HG03097 (cell line): Measurements from ENCODE around the gene RBM20.

Experiments
- ATAC-seq: cut with Tn5 transposase; IDR thresholded peaks from one replicate; pipeline ENCODE4 v1.9.1; 2021; ENCODE audit not compliant: unreplicated experiment, low FRiP score

Gene RBM20

DNA sequence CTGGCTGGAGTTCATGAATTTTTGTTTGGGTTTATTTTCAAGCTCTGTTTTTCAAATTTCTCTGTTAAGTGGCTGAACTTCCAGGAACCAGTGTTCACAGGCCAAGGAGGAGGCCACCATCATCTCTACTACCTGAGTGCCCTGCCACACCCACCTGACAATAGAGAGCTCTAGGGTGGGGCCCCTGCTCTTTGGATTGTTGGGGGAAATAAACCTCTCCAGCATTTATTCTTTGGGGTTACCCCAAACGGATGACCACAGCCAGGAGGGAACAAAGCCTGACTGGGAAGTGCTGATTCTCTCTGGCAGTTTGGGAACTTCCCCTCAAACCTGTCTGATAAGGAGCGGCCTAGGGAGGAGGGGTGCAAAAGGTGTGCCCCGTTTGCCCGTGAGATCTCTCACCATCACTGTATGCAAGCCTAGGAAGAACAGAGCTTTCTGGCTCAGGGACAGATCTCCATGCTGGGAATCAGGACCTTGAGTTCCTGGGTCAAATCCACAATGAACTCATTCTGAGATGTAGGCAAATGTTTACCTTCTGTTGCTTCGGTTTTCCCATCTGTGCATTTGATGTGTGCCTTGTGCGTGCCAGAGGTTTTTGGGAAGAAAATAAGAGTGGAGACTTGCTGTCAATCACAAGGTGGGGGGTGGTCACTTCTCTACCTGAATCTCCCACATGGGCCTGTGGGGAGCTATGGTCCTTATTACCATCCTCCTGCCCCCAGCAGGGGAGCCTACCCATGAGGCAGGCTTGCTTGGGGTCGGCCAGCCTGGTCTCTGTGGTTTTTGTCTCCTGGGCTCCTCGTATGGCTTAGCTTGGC is 199.9 kb downstream of the RBM20 start:
- ATAC-seq = no peak

DNA sequence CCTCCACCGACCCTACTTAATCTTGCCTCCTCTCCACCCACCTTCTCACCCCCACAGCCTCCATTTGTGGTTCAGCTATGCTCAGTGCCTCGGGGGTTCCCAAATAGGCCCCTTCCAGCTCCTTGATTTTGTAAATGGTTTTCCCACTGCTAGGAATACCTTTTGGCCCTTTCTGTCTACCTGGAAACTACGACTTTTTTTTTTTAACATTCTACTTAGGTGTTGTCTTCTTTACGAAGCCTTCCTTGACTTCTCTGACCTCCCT is 200.4 kb downstream of the RBM20 start:
- ATAC-seq = no peak

DNA sequence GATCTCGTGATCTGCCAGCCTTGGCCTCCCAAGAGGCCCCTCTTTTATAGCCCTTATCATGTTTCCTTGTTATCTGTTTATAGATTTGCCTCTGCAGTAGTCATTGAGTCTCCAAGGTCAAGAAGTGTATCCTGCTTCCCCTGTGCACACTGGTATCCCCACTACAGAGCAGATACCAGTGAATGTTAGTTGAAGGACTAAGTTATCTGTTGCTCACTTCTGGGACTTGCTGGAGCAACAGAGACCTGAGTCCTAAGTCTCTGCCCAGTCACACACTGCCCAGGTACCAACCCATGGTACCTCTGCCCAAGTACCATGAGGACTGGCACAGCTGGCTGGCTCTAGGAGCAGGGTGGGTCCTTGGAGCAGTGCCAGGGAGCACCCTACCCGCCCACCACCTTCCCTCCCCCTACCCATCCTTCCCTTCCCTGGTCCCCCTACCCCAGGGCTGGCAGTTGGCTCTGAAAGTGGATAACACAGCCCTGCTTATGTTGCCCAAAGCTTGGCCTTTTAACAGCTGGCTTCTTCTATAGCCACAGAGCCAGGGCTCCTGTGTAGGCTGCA is 201.1 kb downstream of the RBM20 start:
- no peak for ATAC-seq

DNA sequence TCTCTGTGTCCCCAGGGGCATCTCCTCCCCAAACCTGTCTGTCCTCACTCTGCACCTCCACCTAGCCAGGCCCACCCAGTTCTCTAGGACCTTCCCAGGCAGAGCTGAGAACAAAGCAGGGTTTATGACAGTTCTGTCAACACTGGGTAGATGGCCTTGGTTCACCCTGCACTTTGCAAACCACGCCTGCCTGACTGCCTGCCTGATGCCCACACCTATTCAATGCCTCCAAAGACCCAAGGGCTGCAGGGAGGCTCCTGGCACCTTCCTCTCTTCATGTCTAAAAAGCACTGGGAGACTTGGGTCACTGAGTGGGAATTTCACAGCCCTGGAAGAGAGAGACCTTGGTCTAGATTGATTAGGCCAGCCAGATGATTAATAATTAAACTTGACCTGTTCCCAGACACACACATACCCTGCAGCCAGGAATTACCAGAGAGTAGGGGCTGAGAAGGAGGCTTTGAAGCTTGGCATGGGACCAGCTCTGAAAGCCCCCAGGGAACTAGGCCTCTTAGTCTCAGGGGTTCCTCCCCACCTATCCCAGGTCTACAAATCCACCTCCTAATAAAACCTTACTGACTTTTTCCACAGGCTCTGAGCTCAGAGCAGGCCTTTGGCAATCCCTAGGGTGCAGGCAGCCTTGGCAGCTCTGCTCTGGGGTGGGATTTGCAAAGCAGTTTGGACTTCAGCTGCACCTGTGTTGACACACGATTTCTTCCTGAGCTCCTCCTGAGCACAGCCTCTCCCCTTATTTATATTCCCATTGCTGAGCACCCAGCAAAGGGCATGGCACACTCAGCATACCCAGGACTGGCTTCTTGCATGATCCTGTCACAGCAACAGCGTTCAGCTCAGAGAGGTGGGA is 201.9 kb downstream of the RBM20 start:
- no peak for ATAC-seq

DNA sequence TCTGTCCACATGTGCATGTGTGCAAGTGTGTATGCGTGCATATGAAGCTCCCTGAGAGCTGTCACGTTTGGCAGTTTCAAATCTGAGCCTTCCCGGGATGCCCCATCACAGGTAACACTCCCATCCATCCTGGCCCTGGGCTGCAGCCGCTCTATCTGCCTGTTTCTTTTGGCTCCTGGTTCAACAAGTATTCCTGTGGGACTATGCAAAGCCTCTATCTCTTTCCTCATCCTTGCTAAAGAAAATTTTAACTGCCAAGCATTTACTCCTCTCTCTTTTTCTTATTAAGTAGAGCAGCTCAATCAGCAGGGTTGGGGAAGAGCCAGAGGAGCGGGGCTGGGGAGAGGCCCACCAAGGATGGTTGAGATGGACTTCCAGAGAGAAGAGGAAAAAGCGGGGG is 203.2 kb downstream of the RBM20 start:
- no peak for ATAC-seq

DNA sequence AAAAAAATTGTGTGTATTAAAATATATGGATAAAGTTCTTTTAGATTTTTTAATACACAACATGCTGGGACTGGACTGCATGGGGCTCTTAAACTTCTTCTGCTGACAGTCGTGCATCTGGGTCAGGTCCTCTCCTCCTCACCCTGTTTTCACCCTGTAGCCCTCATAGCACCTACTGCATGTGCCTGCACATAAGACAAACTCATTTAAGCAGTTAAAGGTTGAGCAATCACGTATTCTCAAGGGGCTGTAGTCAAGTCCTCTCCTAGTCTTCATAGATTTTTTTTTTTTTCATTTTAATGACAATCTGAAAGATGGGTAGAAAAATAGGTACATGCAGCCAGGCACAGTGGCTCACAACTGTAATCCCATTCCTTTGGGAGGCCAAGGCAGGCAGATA is 204.0 kb downstream of the RBM20 start:
- no peak for ATAC-seq

DNA sequence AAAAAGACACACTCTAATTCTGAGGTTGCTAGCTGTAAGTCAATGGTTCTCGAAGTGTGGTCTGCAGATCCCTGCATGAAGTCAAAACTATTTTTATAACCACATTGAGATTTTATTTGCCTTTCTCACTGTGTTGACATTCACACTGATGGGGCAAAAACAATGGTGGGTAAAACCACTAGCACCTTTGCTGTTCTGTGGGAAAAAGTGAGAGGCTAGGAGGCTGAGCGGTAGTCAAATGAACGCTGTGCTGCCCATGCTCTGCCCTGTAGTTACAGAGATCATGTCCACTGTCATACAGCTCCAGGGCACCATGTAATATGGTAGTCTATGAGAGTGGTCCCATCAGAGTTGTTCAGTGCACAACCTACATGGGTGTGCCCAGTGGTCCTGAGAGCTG is 206.0 kb downstream of the RBM20 start:
- no peak for ATAC-seq

DNA sequence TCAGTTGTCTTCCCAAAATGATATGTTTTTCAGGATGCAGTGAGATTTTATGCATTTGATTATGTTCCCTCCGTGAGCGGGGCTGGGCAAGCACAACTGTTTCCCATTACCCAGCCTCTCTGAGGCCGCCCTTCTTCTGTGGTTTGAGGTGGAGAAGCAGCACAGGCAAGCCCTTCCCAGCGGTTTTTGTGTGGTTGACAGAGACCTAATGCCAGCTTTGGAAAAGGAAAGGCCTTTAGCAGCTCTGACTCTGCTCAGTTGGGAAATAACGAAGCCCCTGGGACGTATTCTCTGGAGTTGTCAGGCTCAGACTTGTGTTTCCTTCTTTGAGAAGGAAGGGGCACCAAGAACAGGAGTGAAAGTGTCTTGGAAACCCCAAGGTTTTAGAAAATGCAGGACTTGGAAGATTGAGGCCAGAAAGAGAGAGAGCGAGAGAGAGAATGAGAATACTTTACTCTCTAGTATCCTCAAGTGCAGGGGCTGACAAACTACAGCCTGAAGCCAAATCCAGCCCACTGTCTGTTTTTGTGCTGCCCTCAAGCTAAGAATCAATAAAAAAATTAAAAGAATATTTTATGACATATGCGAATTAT is 207.0 kb downstream of the RBM20 start:
- no peak for ATAC-seq

DNA sequence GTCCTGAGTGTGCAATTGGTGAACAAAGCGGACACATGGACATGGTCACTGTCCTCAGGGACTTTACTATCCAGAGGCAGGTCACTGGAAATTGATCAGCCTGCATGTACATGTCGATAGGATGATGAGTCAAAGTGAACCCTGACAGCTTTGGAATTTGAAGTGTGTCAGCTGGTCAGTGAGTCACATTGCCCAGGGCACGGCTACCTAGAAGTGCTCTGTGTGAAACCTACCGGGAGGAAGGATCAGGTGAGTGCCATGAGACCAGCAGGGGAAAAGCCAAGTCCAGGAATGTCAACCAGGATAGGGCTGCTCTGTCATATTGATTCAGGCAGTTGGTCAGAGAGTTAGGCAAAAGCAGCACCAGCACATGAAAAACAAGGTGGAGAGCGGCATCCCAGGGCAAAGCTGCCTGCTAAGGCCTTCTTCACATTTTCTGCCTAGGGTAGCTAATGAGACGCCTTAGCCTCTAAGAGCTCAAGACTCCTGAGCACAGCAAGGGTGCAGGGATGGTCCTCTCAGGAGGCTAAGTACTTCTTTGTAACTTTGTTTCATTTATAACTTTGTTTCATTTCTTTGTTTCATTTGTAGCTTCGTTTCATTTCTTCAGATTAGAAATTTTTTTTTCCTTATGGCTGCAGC is 208.2 kb downstream of the RBM20 start:
- ATAC-seq = no peak

DNA sequence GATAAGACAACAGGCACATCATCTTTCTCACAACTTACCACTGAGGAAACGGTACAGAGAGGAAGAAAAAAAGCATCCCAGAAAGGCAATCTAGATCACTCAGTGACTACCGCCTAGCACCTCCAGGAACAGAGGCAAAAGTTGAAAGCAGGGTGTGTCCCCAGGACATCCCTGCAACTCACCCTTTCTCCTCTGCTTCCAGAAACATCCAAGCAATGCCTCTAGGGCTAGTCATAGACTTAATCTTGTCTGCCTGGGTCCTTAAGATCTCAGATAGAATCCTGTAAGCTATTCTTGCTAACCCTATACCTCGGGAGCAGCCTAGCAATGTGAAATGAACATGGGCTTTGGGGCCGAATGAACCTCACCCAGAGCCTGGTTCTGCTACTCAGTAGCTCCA is 208.8 kb downstream of the RBM20 start:
- no peak for ATAC-seq

DNA sequence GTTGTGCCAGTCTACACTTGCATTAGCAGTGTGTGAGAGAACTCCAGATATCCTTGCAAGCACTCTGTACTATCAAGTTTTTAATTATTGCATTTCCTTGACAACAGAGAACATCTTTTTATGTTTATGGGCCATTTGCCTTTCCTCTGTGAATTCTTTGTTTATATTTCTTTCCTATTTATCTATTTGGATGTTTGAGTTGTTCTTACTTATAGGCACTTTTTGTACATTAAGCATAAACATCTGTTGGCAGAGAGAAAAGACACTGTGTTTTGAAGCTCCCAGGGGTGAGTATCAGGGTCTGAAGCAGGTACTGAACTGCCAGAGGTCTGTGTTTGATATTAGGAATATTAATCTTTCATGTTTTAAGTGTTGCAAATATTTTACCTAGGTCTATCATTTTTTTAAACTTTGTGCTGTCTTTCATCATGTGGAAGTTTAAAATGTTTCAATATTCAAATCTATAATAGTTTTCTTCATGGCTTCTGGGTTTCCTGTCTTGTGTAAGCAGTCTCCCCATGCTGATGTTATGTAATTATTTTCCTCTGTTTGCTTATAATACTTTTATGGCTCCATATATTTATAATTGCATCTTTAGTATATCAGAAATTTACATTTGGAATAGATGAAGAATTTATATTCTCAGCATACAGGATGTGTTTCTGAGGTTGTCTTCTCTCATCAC is 209.9 kb downstream of the RBM20 start:
- no peak for ATAC-seq

DNA sequence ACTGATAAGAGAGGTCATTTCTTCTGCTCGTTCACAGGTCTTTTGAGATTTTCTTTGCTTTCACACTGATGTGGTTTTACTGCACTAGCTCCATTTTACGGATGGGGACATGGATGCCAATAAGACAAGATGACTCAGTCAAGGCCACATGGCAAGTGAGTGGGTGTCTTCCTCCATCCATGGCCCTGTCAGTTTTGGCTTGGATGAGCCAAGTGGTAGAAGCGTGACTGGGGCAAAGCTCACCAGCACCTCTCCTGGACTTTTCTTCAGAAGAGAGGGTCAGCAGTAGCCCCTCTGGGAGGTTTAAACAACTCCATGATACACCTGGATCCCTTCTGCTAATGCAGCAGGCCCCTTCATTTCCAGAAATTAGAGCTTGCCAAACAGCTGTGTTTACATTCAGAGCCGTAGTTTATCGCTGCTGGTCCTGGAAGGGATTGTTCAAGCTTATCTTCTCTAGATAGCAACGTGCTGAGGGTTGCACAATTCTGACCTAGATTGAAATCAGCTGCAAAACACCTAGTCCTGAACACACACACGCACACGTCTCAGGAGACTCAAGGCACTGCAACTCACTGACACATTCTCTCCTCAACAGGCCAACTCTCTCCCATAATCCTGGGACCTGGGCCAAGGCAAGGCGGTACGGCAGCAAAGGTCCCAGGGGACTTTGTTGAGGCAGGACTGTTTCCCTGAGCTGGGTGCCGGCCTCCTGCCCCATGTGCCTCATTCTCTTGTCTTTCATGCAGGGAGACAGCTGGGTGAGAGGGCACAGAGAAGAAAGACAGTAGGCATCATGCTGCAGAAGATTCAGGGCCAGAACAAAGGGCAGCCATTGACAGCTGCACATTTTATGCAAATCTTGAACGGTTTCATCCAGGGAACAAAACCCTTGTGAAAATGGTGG is 213.4 kb downstream of the RBM20 start:
- ATAC-seq = no peak

DNA sequence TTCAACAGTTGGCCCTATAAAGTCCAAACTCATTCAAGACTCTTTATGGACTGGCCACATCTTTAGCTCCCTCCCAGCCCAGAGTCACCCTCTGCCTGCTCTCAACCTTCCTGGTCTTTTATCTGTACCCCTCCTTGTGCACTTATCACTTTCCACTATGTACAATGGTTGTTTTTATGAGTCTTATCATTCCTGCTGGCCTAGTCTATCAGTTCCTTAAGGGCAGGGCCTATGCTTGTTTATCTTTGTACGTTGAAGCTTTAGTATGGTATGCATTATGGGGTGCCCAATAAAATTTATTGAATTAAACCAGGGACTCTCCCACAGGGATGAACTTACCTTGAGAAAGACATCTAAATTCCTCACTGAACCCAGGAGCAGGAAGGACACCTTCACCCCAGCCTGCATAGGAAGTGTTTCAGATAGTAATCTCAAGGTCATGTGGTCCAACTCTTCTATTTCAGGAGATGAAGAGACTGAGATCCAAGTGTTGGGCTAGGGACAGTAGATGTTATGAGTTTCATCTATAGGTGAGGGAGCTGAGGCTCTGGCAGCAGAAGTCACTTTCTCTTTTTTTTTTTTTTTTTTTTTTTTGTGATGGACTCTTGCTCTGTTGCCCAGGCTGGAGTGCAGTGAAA is 214.3 kb downstream of the RBM20 start:
- no peak for ATAC-seq

DNA sequence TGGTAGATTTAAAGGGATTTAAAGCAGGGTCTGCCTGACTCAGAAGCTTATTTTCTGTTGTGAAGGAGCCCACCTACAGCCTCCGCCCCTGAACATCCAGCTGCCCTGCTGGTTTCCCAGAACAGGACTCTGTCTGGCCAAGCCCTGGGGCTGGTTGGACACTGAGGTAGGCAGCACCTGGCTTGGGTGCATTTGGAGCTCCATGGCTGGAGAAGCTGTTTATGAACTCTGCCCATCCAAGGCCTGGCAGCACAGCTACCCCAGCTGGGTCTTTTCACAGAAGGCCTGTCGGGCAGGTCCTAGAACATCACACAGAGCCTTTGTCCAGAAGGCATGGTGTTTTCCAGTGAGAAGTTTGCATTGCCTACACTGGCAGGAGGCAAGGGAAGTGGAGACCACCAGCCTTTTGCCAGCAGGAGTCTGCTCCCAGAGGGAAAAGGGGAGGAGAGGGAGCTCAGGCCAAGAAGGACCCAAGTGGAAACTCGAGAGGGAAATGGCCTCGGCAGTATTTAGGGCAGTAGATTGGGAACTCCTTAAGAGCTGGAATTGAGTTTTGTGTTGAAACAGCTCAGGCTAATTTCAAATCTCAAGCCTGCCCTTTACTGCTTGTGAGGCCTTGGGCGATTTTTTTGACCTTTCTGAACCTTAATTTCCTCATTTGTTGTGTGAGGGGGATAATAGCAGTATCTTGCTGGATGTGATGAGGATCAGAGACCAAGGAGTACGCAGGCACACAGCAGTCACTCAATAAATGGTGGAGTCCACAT is 215.3 kb downstream of the RBM20 start:
- ATAC-seq = no peak

DNA sequence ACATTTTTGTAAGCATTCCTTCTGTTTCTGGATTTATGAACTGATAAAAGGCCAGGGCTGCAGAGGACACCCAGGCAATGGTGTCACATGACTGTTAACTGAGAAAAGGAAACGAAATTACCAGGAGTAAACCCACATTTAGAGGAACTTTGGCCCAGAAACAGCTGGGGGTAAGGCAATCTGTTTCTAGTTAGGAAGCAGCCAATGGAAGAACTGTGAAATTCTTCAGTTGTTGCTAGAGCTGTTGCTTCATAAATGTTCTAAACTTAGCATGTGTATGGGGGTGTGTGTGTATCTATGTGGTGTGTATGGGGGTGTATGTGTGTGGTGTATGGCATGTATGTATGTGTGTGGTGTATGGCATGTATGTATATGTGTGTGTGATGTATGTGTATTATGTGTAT is 215.8 kb downstream of the RBM20 start:
- no peak for ATAC-seq

DNA sequence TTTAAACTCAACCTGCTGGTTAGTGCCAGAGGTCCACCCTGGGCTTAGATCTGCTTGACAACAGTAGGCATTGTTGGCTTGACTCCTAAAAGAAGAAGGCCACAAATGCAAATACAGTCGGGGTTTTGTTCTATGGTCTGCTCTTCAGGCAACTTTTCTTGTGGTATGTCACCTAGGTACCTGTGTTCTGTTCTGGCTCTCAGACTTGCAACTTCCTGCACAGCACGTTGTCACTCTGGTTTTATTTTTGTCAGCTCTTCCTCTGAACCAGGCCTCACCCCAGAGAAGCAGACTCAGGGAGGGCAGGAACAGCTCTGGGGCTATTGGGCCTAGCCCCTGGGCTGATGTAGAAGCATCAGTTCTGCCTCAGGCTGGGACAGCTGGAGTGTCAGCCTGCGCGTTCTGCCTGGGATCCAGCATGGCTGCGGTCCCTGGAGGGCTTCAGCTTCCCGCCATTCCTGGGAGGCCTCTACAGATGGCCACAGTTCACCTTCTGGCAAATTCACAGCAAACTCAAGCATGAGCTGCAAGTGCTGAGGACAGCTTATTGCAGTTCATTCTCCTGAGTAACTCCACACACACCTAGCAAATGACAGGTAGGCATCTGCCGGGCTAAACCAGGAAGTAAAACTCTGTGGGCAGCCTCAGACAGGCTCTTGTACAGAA is 216.6 kb downstream of the RBM20 start:
- ATAC-seq = peak; percentile 45

DNA sequence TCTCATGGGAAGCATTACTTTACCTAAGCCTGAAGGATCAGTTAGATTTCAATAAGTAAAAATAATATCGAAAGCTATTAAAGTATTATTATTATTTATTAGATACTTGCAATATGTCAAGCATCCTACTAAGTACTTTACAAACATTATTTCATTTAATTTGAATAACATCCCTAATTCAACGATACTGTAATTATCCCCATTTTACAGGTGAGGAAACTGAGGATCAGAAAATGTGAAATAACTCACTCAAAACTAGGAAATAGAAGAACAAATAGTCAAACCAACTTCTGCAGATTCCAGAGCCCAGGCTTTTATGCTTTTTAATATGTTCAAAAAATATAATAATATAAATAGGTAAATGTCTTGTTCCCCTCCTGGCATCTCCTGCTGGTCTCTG is 217.3 kb downstream of the RBM20 start:
- ATAC-seq = no peak
